ENCODE results near the gene QSER1.
"Not testable (repeated sequence)": the region's sequence is repeated elsewhere in the genome, so short reads cannot be mapped to it uniquely, and the experiment has no call there.

The QSER1 gene

GRCh38 chr11:33021501-33021900 is 128.9 kb downstream of the QSER1 start:
- H3K36me3 Mint-ChIP-seq, result no peaks in the 10 kb centered on the region
- ATAC-seq (no peak), DNase-seq (ENCODE audit: low spot score in 2 of 2) (no peak)
- H3K4me3 Mint-ChIP-seq, result no peak overlapping the region
- peaks cover under 1% of the 10 kb centered on the region for H3K4me1 Mint-ChIP-seq
- H3K9me3 Mint-ChIP-seq, result no peaks in the 10 kb centered on the region
- no peak overlapping the region for H3K27ac Mint-ChIP-seq

GRCh38 chr11:33021937-33022336 is 129.3 kb downstream of the QSER1 start:
- Mint-ChIP-seq H3K27ac (no peak overlapping the region), H3K4me3 (no peak overlapping the region), H3K36me3 (no peaks in the 10 kb centered on the region), H3K9me3 (no peaks in the 10 kb centered on the region), H3K4me1 (no peaks in the 10 kb centered on the region)
- DNase-seq (ENCODE audit: low spot score in 2 of 2), result no peak
- ATAC-seq, result no peak

- H3K36me3 Mint-ChIP-seq, result no peaks in the 10 kb centered on the region
Observed at GRCh38 chr11:33025339-33025722, 132.7 kb downstream of the QSER1 start.

DNA sequence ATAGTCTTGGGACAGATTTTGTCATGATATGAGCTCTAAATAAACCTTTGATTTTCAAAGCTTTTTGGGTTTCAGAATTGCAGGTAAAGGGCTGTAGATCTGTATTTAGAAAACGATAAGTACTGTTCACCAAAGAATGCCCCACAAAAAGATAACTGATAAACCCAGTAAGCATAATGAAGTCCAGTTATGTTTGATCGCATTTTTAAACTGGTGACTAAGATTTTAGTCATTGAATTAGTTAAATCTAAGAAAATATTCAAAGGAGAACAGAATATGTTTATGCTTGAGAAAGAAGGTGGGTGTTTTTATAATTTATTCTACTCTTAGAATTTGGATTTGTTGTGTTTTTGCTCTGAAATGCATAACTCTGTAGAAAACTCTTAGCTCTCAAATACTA is 134.6 kb downstream of the QSER1 start:
- H3K9me3 Mint-ChIP-seq, result no peaks in the 10 kb centered on the region
- ATAC-seq (no peak), DNase-seq (ENCODE audit: low spot score in 2 of 2) (no peak)
- no peak overlapping the region for H3K4me3 Mint-ChIP-seq
- H3K27ac Mint-ChIP-seq, result no peak overlapping the region
- no peaks in the 10 kb centered on the region for H3K36me3 Mint-ChIP-seq
- no peaks in the 10 kb centered on the region for H3K4me1 Mint-ChIP-seq

More at GRCh38 chr11:33025339-33025722, 132.7 kb downstream of the QSER1 start:
- Mint-ChIP-seq H3K27ac (no peak overlapping the region), H3K9me3 (no peaks in the 10 kb centered on the region), H3K4me3 (no peak overlapping the region), H3K4me1 (no peaks in the 10 kb centered on the region)
- ATAC-seq, result no peak
- no peak for DNase-seq (ENCODE audit: low spot score in 2 of 2)

DNA sequence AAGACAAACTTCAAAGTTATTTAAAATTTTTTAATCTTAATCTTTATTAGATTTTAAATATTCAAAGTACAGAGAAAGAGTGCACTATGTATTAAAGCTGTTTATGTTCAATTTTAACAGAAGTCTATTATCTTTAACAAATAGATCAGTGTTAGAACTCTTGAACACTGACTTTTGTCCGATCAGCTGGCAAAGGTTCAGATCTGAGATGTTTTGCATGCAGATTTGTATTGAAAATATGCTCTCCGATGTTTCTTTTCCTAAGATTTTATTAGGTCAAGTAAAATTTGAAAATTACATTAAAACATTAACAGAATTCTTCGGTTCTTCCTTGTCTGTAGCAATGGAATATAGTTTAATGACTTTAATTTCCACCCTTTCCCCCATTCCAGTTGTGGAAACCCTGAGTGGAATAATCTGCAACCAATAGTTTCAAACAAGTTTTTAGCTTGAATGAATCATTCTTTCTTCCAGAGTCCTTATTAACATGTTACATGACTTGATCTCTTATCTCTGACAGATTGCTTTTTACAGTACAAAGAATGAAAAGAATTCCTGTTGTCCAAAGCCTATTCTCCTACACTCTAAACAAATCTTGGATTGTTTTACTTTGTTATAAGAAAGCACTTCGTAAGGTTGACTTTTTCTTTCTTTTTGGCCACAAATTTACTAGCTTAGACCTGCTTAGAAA is 135.4 kb downstream of the QSER1 start:
- Mint-ChIP-seq H3K4me1 (no peaks in the 10 kb centered on the region), H3K9me3 (no peaks in the 10 kb centered on the region), H3K27ac (no peak overlapping the region), H3K36me3 (no peaks in the 10 kb centered on the region), H3K4me3 (no peak overlapping the region)
- DNase-seq (ENCODE audit: low spot score in 2 of 2), result no peak
- ATAC-seq, result no peak

- H3K4me3 Mint-ChIP-seq, result no peak overlapping the region
- H3K27ac Mint-ChIP-seq, result no peak overlapping the region
- H3K36me3 Mint-ChIP-seq, result no peaks in the 10 kb centered on the region
- H3K9me3 Mint-ChIP-seq, result no peaks in the 10 kb centered on the region
- no peaks in the 10 kb centered on the region for H3K4me1 Mint-ChIP-seq
- DNase-seq (ENCODE audit: low spot score in 2 of 2), result no peak
- no peak for ATAC-seq
Observed at GRCh38 chr11:33028537-33028914, 135.9 kb downstream of the QSER1 start.

- not testable (repeated sequence) for H3K4me3 Mint-ChIP-seq; H3K4me1 Mint-ChIP-seq; H3K9me3 Mint-ChIP-seq; DNase-seq (ENCODE audit: low spot score in 2 of 2); H3K36me3 Mint-ChIP-seq; H3K27ac Mint-ChIP-seq; ATAC-seq
Observed at GRCh38 chr11:33029218-33029617, 136.6 kb downstream of the QSER1 start.
